Thoracic aorta (tissue), 2 donors: ENCODE data around the gene FAR2. TPM values are rescaled to one million over a fixed set of nuclear protein-coding genes. Genes with fewer than 3 reads are reported as not detected.

Experiments
- ATAC-seq: fragments of 150-250 bp; one replicate; pipeline ENCODE4 v1.8.0; 2017; ENCODE audit warnings: low read depth; ENCODE audit not compliant: insufficient number of reproducible peaks, low FRiP score
- DNase-seq: peaks from one replicate; pipeline ENCODE4 v3.0.0-alpha.2; 2020; ENCODE audit warnings: low spot score
- H3K27ac ChIP-seq, 2 donors: fragments of 200-600 bp; sonication (generic); 1 replicate in 1 of 2; 2 replicates in 1 of 2; pipeline ENCODE4 v1.5.1; 2016; ENCODE audit warnings: mild to moderate bottlenecking in 2 of 2, moderate library complexity in 2 of 2
- H3K27me3 ChIP-seq: fragments of 200-600 bp; sonication (generic); replicated peaks from 2 replicates; pipeline ENCODE4 v1.6.0; 2016; ENCODE audit warnings: mild to moderate bottlenecking; ENCODE audit not compliant: insufficient read depth
- H3K36me3 ChIP-seq: fragments of 200-600 bp; sonication (generic); one replicate; pipeline ENCODE4 v1.5.1; 2016
- H3K4me1 ChIP-seq, 2 donors: fragments of 200-600 bp; sonication (generic); 1 replicate in 1 of 2; 2 replicates in 1 of 2; pipeline versions ENCODE4 v1.5.1 to v1.6.0; 2016; ENCODE audit warnings: low read depth in 2 of 2, mild to moderate bottlenecking in 1 of 2; ENCODE audit not compliant: control insufficient read depth in 1 of 2
- H3K4me3 ChIP-seq: fragments of 200-600 bp; sonication (generic); 2 replicates; pipeline ENCODE4 v1.5.1; 2016; ENCODE audit warnings: mild to moderate bottlenecking
- H3K9me3 ChIP-seq: fragments of 200-600 bp; sonication (generic); 2 replicates; pipeline ENCODE4 v1.5.1; 2016
- CTCF ChIP-seq: fragments of 200-600 bp; sonication (generic); IDR thresholded peaks from one replicate; pipeline ENCODE4 v1.5.1; 2019; ENCODE audit warnings: antibody characterized with exemption
- total RNA-seq, 2 donors: library from RNA; depleted of rRNA; stranded (reverse); fragments of >200 nt; gene quantifications; one replicate each; pipeline versions ENCODE4 v1.1.0 to v1.2.3, GENCODE V29; 2016

FAR2 gene
- total RNA-seq, 2 donors from 2014 or later = 8.5 to 16.9 TPM

- no peak for TF ChIP-seq CTCF
- H3K36me3 ChIP-seq = no peaks in the 10 kb centered on the region
- H3K9me3 ChIP-seq = no peaks in the 10 kb centered on the region
- no peaks in the 10 kb centered on the region for H3K27me3 ChIP-seq
- H3K4me1 ChIP-seq = no peaks in the 10 kb centered on the region
- H3K4me3 ChIP-seq = no peak overlapping the region
- H3K27ac ChIP-seq = no peak overlapping the region
- DNase-seq (no peak), ATAC-seq (no peak)
Observed at GRCh38 chr12:29273178-29273843, 124.2 kb downstream of the FAR2 start.

GRCh38 chr12:29275834-29276233, 126.8 kb downstream of the FAR2 start:
- DNase-seq (no peak), ATAC-seq (no peak)
- Histone ChIP-seq H3K27me3 (no peaks in the 10 kb centered on the region), H3K27ac (no peak overlapping the region), H3K4me1 (no peaks in the 10 kb centered on the region), H3K9me3 (no peaks in the 10 kb centered on the region), H3K4me3 (no peak overlapping the region), H3K36me3 (no peaks in the 10 kb centered on the region)
- no peak for TF ChIP-seq CTCF

GRCh38 chr12:29277231-29277630, 128.2 kb downstream of the FAR2 start:
- Histone ChIP-seq H3K9me3 (no peaks in the 10 kb centered on the region), H3K27ac (no peak overlapping the region), H3K4me3 (no peak overlapping the region), H3K27me3 (no peaks in the 10 kb centered on the region), H3K36me3 (no peaks in the 10 kb centered on the region), H3K4me1 (no peaks in the 10 kb centered on the region)
- TF ChIP-seq CTCF = no peak
- ATAC-seq = no peak
- DNase-seq = no peak

DNA sequence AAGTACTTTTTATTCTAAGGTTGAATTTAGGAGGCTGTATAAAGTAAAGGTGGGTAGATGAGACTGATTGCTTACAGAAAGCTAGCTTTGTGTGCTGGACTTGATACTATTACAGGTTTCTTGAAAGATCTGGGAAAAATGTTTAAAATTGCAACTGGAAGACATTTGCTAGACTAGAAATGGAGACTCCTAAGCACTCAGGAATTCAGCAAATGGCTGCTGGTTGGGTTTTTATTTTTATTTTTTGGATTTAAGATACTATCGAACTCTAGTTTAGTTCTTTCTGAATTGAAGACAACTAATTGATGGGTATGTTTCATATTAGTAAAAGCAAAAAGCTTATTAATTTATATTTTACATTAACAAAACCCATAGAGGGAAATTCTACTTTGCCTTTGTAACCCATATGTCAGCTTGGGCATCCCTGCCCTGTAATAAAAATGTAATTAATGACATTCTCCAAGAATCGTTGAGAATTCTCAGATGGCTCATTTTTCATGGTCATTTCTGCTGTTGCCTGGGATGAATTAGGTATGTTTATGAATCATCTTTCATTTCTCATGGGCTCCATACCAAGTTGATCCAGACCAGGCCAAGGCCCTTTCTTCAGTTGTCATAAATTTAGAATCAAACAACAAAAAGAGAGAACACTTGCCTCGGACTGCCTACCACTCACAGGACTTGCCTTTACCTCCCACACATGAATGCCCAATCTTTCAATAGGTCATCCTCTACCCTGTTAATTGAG, 129.8 kb downstream of the FAR2 start:
- no peaks in the 10 kb centered on the region for H3K4me1 ChIP-seq
- DNase-seq (no peak), ATAC-seq (no peak)
- no peaks in the 10 kb centered on the region for H3K9me3 ChIP-seq
- no peak overlapping the region for H3K4me3 ChIP-seq
- no peak overlapping the region for H3K27ac ChIP-seq
- no peak for TF ChIP-seq CTCF
- H3K36me3 ChIP-seq = no peaks in the 10 kb centered on the region
- H3K27me3 ChIP-seq = no peaks in the 10 kb centered on the region

DNA sequence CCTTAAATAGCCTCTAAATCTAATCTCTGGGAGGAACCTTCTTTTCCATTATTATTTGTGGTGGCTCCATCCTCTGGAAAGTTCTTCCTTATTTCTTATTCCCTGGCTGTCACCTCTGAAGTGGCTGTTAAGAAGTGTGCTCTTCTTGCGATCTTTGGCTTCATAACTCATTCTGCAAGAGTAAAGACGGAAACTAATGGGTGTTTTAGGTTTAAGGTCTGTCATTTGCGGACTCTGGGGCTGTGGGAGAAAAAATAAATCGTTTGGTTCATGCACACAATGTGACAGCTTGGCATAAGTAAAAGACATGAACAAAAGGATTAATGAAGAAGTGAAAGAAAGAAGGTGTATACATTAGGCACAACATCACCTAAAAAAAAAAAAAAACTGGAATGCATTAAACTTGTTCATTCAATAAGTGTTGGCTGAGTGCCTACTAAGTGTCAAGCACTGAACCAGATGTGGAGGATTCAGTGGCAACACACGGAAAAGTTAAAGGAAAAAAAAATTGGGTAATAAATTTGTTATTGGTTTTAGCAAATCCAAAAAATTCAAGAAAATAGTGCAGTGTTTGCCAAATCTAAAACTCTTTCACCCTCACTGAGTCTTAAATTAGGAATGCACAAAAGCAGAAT, 132.4 kb downstream of the FAR2 start:
- Histone ChIP-seq H3K27me3 (no peaks in the 10 kb centered on the region), H3K4me1 (no peaks in the 10 kb centered on the region), H3K9me3 (no peaks in the 10 kb centered on the region), H3K27ac (no peak overlapping the region), H3K4me3 (no peak overlapping the region), H3K36me3 (no peaks in the 10 kb centered on the region)
- no peak for ATAC-seq
- TF ChIP-seq CTCF = no peak
- DNase-seq = no peak
